AG09309 (cell line): Measurements from ENCODE around the gene DZIP1L.
"Not testable (repeated sequence)": the region's sequence is repeated elsewhere in the genome, so short reads cannot be mapped to it uniquely, and the experiment has no call there.

Experiments
- DNase-seq: peaks from one replicate; pipeline ENCODE4 v3.0.0-alpha.2; 2010; ENCODE audit warnings: low read depth
- H3K4me3 ChIP-seq: 2 replicates; pipeline ENCODE4 v1.5.1; 2011; ENCODE audit warnings: mild to moderate bottlenecking, low read depth, low read length, moderate library complexity; ENCODE audit not compliant: control insufficient read depth
- CTCF ChIP-seq: IDR thresholded peaks from 2 replicates; pipeline ENCODE4 v1.5.1; 2011; ENCODE audit warnings: mild to moderate bottlenecking, low read depth, low read length, inconsistent platforms; ENCODE audit not compliant: insufficient read depth, control insufficient read depth; ENCODE audit errors: missing control alignments

Gene DZIP1L

GRCh38 chr3:138099417-138099816 is 16.0 kb downstream of the DZIP1L start:
- H3K4me3 ChIP-seq: no peak overlapping the region
- no peak for TF ChIP-seq CTCF
- DNase-seq: no peak

- DNase-seq: no peak
- TF ChIP-seq CTCF: peak; percentile 60
- no peak overlapping the region for H3K4me3 ChIP-seq
These were observed 17.9 kb downstream of the DZIP1L start for GRCh38 chr3:138097192-138098172.

GRCh38 chr3:138093721-138094120 is 21.7 kb downstream of the DZIP1L start:
- DNase-seq: no peak
- no peak overlapping the region for H3K4me3 ChIP-seq
- no peak for TF ChIP-seq CTCF

- no peak for TF ChIP-seq CTCF
- no peak for DNase-seq
- H3K4me3 ChIP-seq: no peak overlapping the region
These were observed 23.4 kb downstream of the DZIP1L start for GRCh38 chr3:138092023-138092422.

GRCh38 chr3:138089091-138089490 is 26.3 kb downstream of the DZIP1L start:
- no peak for TF ChIP-seq CTCF
- no peak for DNase-seq
- no peak overlapping the region for H3K4me3 ChIP-seq

GRCh38 chr3:138085745-138086144 is 29.7 kb downstream of the DZIP1L start:
- H3K4me3 ChIP-seq, DNase-seq: not testable (repeated sequence)

GRCh38 chr3:138084196-138084595 is 31.2 kb downstream of the DZIP1L start:
- H3K4me3 ChIP-seq: no peak overlapping the region
- DNase-seq: no peak
- TF ChIP-seq CTCF: no peak
